OCI-LY7 (cell line): ENCODE results near the gene TMEM184B. TPM values are rescaled to one million over a fixed set of nuclear protein-coding genes. Genes with fewer than 3 reads are reported as not detected.

Experiments
- BruUV-seq: library from RNA; stranded (reverse); fragments of 400-500 nt; replicated peaks from 2 replicates; lab custom pipeline; 2021; lab: Mats Ljungman, UMichigan
- CTCF ChIA-PET: fragments of 300-600 bp; sonication (Branson Sonifier 250); formaldehyde crosslinking; loops from one replicate; lab custom pipeline; 2022; ENCODE audit warnings: antibody characterized with exemption; ENCODE audit not compliant: unreplicated experiment; lab: Charles Lee
- POLR2A ChIA-PET: fragments of 300-600 bp; sonication (Branson Sonifier 250); formaldehyde crosslinking; loops from one replicate; lab custom pipeline; 2022; ENCODE audit warnings: antibody characterized with exemption; lab: Charles Lee
- DNase-seq: peaks from one replicate; pipeline ENCODE4 v3.0.0-alpha.2; 2015; ENCODE audit warnings: low spot score
- H2AFZ ChIP-seq: fragments of 200-600 bp; sonication (generic), shearing (Covaris generic); 2 replicates; pipeline ENCODE4 v1.6.1; 2014; ENCODE audit warnings: mild to moderate bottlenecking, antibody characterized with exemption, low read length, moderate library complexity
- H3K27ac ChIP-seq: fragments of 200-600 bp; sonication (generic); 2 replicates; pipeline ENCODE4 v1.5.1; 2014; ENCODE audit warnings: mixed run types, low read depth, mild to moderate bottlenecking, moderate library complexity, low read length, inconsistent platforms; ENCODE audit not compliant: poor library complexity, severe bottlenecking
- H3K36me3 ChIP-seq: fragments of 200-600 bp; sonication (generic); 2 replicates; pipeline ENCODE4 v1.6.1; 2014; ENCODE audit warnings: mild to moderate bottlenecking, antibody characterized with exemption, low read length, moderate library complexity, mixed read lengths; ENCODE audit not compliant: insufficient read depth
- H3K4me1 ChIP-seq: fragments of 200-600 bp; sonication (generic); 2 replicates; pipeline ENCODE4 v1.5.1; 2014; ENCODE audit warnings: mild to moderate bottlenecking, low read length; ENCODE audit not compliant: insufficient read depth, poor library complexity, severe bottlenecking
- H3K4me2 ChIP-seq: fragments of 200-600 bp; sonication (generic); 2 replicates; pipeline ENCODE4 v1.6.1; 2014; ENCODE audit warnings: mild to moderate bottlenecking, low read length
- H3K4me3 ChIP-seq: fragments of 200-600 bp; sonication (generic); 2 replicates; pipeline ENCODE4 v1.5.1; 2014; ENCODE audit warnings: mild to moderate bottlenecking, low read depth, low read length; ENCODE audit not compliant: poor library complexity, severe bottlenecking
- H3K79me2 ChIP-seq: fragments of 200-600 bp; sonication (generic); 2 replicates; pipeline ENCODE4 v1.6.1; 2016; ENCODE audit warnings: low read depth, mild to moderate bottlenecking, low read length, moderate library complexity, mixed read lengths; ENCODE audit not compliant: insufficient read depth
- H3K9me2 ChIP-seq: fragments of 200-600 bp; sonication (generic); 2 replicates; pipeline ENCODE4 v1.6.1; 2016; ENCODE audit warnings: mild to moderate bottlenecking, low read length, mixed read lengths; ENCODE audit not compliant: insufficient read depth
- H3K9me3 ChIP-seq: fragments of 200-600 bp; sonication (generic); 2 replicates; pipeline ENCODE4 v1.6.1; 2014; ENCODE audit warnings: mild to moderate bottlenecking, mixed run types, low read length, mixed read lengths
- H4K20me1 ChIP-seq: fragments of 200-600 bp; sonication (generic); 2 replicates; pipeline ENCODE4 v1.6.1; 2014; ENCODE audit warnings: mild to moderate bottlenecking, antibody characterized with exemption, low read length, moderate library complexity, mixed read lengths; ENCODE audit not compliant: insufficient read depth
- CTCF ChIP-seq: fragments of 200-600 bp; sonication (generic); conservative IDR thresholded peaks from 2 replicates; pipeline ENCODE4 v1.5.1; 2014; ENCODE audit warnings: mild to moderate bottlenecking, antibody characterized with exemption, low read length, moderate library complexity, mixed read lengths
- EZH2phosphoT487 ChIP-seq: fragments of 200-600 bp; sonication (generic); IDR thresholded peaks from 2 replicates; pipeline ENCODE4 v1.6.1; 2018; ENCODE audit warnings: low read depth, borderline replicate concordance, mild to moderate bottlenecking, mixed run types, antibody characterized with exemption, low read length, moderate library complexity, mixed read lengths
- intact Hi-C: fragments of 100-400 bp; cut with micrococcal nuclease; formaldehyde crosslinking; loops from one replicate; pipeline ENCODE4 v1.10.0; 2022; ENCODE audit not compliant: unreplicated experiment
- total RNA-seq, 2 experiments: library from RNA; depleted of rRNA in 1 of 2; stranded (reverse); fragments of >200 nt in 1 of 2; shearing (Covaris generic) in 1 of 2; gene quantifications; 2 replicates each; pipeline ENCODE4 v1.2.3, GENCODE V29; 2014 to 2022

TMEM184B gene
- total RNA-seq, 2 experiments from 2014 or later = 19.1 to 50.2 TPM

- H3K4me3 ChIP-seq = no peak overlapping the region
- H3K9me2 ChIP-seq = no peaks in the 10 kb centered on the region
- peaks cover 11% of the 10 kb centered on the region; the same call in 1 of the 2 replicates for H3K36me3 ChIP-seq
- TF ChIP-seq EZH2phosphoT487 = no peak
- peak; percentile 72 for TF ChIP-seq CTCF
- H3K79me2 ChIP-seq = no peaks in the 10 kb centered on the region
- peak; percentile 65 for DNase-seq
- intact Hi-C loops = loop anchor here (1.0 kb wide), 1 partner anchor 130 kb away; no protein-coding TSS in a partner anchor
- no peak overlapping the region for H2AFZ ChIP-seq
- H3K27ac ChIP-seq = no peak overlapping the region
- ChIA-PET POLR2A (no interaction called here), CTCF (interaction anchor here (0.6 kb wide), 1 partner anchor 209 kb away, joined by 3 read pairs; no protein-coding TSS in a partner anchor)
- 0 out of 2 replicates have a peak overlapping the region, but pooled peaks have one; percentile 1 for H3K4me2 ChIP-seq
- BruUV-seq = TSS peak; percentile 29
- H3K4me1 ChIP-seq = peaks cover 13% of the 10 kb centered on the region
- no peaks in the 10 kb centered on the region for H3K9me3 ChIP-seq
- H4K20me1 ChIP-seq = no peaks in the 10 kb centered on the region
These were observed 49.4 kb downstream of the TMEM184B start for GRCh38 chr22:38223289-38223960.

GRCh38 chr22:38222797-38223119 is 50.1 kb downstream of the TMEM184B start:
- no peak for DNase-seq
- Histone ChIP-seq H3K9me3 (no peaks in the 10 kb centered on the region), H3K9me2 (no peaks in the 10 kb centered on the region), H3K36me3 (peaks cover 10% of the 10 kb centered on the region; the same call in 1 of the 2 replicates), H3K4me2 (no peak overlapping the region), H2AFZ (no peak overlapping the region), H3K27ac (no peak overlapping the region), H4K20me1 (no peaks in the 10 kb centered on the region), H3K4me3 (no peak overlapping the region), H3K4me1 (peaks cover 12% of the 10 kb centered on the region), H3K79me2 (no peaks in the 10 kb centered on the region)
- intact Hi-C loops = loop anchor here (1.0 kb wide), 1 partner anchor 131 kb away; no protein-coding TSS in a partner anchor
- CTCF ChIA-PET = interaction anchor here (0.6 kb wide), 1 partner anchor 209 kb away, joined by 3 read pairs; no protein-coding TSS in a partner anchor
- TF ChIP-seq EZH2phosphoT487 = no peak
- no peak for TF ChIP-seq CTCF
- no TSS peak for BruUV-seq
- POLR2A ChIA-PET = interaction anchor here (0.5 kb wide), 1 partner anchor 33 kb away, joined by 3 read pairs; no protein-coding TSS in a partner anchor
